GM21367 (cell line): Measurements from ENCODE around the gene RADX.
"Not testable (repeated sequence)": the region's sequence is repeated elsewhere in the genome, so short reads cannot be mapped to it uniquely, and the experiment has no call there.

Experiments
- ATAC-seq: cut with Tn5 transposase; IDR thresholded peaks from one replicate; pipeline ENCODE4 v1.9.1; 2021; ENCODE audit not compliant: unreplicated experiment

Gene RADX

DNA sequence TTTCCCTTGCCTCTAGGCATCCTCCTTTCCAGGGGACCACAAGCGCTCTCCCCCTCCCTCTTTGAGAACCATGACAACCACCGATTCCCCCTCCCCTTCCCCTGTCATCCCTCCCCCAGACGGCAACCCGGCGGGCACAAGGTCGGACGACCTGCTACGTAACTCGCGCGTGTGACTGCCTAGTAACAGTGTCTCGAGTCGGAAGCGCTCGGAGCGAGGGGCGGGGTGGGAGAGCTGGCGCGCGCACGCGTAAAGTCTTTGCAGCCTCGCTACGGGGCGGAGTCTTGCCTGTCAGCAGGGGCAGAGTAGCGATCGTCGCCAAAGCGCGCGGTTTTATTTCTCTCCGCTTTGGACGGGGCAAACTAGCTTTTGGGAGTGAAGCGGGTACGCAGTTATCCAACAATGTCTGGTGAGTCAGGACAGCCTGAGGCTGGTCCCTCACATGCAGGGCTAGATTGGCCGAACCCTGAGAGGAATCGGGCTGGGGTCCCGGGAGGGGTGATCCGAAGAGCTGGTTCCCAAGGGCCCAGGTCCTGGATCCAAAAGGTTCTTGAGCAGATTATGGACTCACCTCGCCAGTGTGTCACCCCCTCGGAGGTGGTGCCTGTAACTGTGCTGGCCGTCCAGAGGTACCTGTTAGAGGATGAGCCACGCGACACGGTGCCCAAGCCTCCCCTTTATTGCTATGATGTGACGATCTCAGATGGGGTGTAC lies at the start of gene RADX:
RADX (plus strand) TSS at position 300 of the 714 bp plus-strand sequence; CDS start at position 403, 103 bp downstream.
- peak; percentile 95 for ATAC-seq

- no peak for ATAC-seq
Measured at GRCh38 chrX:106564986-106565385, 46.8 kb upstream of the RADX start.

DNA sequence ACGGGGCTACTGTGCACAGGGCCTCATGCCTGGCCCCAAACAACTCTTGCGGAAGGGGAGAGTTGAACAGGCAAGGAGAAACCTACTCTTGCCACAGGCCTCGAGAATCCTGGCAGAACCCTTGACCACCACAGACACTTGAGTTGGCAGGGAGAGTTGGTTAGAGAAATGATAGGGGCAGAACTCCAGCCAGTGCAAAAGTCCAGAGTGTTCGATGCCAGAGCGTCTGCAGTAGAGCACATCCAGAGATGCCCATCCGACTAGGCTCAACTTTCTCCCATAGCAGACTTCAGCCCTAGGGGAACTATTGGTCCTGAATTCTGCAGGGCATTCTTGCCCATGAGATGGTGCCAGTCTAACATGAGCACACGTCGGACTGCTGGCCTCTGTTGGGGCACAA lies 45.4 kb upstream of the RADX start:
- ATAC-seq: no peak

DNA sequence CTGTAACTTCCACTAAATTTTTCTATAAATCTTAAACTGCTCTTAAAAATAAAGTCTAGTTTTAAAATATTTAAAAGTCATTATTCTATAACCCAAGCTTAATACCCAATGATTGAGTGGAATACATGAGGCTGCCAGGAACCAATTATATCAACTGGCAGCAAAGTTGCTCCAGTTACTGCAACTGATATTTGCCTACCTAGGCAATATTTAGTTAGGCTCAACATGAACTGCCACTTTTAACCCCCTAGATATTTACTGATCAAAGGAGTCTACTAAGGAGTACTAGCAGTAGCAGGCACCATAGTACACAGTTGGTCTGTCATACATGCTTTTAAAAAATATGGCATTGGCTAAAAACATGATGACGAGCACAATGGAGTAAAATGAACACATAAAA lies 29.9 kb upstream of the RADX start:
- no peak for ATAC-seq

DNA sequence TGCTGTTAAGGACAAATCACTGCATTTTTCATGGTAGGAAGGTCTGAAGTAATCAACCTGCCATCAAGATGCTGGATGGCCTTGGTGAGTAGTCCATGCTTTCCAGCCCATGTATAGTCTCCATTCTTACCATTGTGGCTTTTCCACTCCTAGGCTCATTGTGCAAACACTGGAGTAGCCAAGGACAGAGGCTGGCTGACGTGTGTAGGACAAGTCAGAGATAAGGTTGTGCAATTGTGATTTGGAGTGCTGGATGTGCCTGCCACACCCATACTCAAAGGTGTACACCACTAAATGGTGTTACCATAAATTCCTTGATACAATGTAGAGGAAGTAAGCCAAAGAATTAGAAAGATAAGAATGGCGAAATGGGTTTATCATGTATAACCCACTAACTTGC lies 26.3 kb upstream of the RADX start:
- ATAC-seq: no peak

DNA sequence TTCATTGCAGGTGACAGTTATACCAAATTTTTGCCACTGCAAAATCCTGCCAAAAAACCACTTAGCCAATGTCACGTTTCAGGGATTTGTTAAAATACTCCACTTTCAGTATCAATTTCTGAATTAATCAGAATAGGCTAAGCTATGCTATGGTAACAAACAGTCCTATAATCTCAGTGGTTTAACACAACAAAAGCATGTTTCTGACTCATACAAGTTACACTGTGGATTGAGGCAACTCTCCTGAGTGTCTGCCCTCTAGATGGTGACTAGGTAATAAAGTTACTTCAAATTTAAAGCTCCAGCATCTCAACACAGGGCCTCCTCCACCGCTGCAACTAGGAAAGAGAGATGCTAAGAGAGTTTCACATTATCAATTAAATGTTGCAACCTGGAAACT lies 23.0 kb upstream of the RADX start:
- no peak for ATAC-seq

- ATAC-seq: no peak
Measured at GRCh38 chrX:106599411-106599810, 12.4 kb upstream of the RADX start.

DNA sequence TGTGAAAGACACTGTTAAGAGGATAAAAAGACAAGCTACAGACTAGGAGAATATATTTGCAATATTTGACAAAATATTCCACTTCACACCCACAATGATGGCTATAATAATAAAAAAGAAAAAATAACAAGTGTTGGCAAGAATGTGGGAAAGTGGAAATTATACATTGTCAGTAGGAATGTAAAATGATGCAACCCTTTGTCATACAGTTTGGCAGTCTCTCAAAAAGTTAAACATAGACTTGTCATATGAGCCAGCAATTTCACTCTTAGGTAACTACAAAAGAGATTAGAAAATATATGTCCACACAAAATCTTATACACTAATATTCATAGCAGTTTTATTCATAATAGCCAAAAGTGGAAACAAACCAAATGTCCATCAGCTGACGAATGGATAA lies 5.2 kb upstream of the RADX start:
- no peak for ATAC-seq

DNA sequence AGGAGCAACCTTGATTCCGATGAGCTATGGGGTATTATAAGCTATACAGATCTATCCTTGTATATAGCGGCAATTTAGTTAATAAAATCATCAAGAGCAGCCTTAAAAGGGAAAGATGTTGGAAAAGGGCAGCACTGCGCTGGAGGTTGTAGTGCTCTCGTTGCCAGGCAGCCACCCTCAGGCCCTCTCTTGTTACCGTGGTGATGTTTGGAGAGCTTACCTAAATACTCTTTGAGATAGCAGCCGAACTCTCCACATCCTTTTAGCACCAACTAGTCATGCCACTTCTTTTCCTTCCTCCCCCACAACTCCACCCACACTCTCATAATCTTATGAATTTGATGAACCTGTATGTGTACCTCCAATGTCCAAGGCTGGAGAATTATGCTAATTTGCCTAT lies 3.8 kb upstream of the RADX start:
- ATAC-seq: no peak

DNA sequence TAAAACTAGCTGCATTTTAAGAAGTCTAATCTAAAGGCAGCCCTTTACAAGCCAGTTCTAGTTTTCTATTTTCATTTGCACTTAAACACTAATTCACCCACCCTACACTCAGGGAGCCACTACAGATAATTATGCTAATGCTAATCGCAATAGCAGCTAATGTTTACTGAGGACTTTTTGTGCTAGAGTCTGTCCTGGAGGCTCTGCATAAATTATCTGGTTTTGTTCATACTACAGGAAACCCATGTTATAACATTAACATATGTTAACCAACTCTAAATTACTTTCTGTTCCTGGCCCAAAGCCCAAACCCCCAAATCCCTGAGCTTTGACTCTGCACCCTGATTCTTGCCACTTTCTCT lies 480 bp upstream of the RADX start:
- peak; percentile 3 for ATAC-seq

GRCh38 chrX:106612393-106612763 lies 600 bp downstream of the RADX start:
- peak; percentile 18 for ATAC-seq

- ATAC-seq: no peak
Measured at GRCh38 chrX:106613277-106613676, 1.5 kb downstream of the RADX start.

GRCh38 chrX:106615041-106615440 lies 3.3 kb downstream of the RADX start:
- no peak for ATAC-seq

- no peak for ATAC-seq
Measured at GRCh38 chrX:106619797-106620196, 8.0 kb downstream of the RADX start.

DNA sequence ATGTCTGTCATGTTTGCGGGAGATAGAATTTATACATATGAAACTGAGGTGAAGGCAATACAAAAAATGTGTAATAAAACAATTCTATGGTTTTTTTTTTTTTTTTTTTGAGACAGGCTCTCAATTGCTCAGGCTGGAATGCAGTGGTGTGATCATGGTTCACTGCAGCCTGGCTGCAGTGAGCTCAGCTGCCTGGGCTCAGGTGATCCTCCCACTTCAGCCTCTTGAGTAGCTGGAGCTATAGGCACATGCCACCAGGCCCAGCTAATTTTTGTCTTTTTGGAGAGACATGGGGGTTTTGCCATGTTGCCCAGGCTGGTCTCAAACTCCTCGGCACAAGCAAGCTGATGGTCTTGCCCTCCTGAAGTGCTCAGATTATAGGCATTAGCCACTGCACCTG lies 10.1 kb downstream of the RADX start:
- ATAC-seq: no peak

- no peak for ATAC-seq
Measured at GRCh38 chrX:106626789-106627188, 15.0 kb downstream of the RADX start.

- ATAC-seq: no peak
Measured at GRCh38 chrX:106631615-106632014, 19.8 kb downstream of the RADX start.

DNA sequence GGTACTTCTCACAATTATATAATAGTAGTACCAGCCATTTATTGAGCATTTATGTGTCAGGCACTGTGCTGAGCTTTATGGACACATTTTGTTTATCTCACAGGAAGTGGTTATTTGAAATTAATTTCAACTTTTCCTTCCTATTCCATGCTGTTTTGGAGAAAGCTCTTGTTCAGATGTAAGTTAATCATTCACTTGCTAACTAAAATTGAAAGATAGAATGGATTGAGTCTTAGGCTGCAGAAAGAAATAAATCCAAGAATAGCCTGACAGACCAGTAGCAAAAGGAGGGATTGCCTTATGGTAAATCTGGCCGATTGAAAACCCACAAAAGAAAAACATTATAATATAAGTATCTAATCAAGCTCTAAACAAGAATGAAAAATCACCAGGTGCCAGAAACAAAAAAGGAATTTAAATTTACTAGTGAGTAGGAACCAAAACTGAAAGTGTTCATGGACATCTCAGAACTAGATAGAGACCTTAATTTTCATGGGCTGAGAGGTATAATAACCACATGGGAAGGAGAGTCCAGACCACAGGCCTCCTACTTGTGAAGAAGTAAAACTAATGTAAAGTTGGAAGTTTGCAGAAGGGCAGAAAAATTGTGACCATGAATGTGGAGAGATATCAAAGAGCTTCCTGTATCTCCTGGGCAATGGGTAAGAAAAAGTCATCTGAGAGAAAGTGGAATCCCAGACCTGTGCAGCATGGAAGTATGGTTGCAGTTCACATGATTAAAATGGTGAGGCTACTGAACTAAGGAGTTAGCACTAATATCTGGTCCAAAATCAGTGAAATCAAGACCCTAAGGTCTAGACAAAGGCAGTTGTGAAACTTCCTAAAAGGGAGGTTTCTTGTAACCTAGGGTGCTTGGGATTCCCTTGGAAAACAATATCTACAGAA lies 38.0 kb downstream of the RADX start:
- peak; percentile 97 for ATAC-seq

DNA sequence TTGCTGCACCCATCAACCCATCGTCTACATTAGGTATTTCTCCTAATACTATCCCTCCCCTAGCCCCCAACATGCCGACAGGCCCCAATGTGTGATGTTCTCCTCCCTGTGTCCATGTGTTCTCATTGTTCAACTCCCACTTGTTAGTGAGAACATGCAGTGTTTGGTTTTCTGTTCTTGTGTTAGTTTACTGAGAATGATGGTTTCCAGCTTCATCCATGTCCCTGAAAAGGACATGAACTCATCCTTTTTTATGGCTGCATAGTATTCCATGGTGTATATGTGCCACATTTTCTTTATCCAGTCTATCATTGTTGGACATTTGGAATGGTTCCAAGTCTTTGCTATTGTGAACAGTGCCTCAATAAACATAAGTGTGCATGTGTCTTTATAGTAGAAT lies 41.8 kb downstream of the RADX start:
- not testable (repeated sequence) for ATAC-seq

DNA sequence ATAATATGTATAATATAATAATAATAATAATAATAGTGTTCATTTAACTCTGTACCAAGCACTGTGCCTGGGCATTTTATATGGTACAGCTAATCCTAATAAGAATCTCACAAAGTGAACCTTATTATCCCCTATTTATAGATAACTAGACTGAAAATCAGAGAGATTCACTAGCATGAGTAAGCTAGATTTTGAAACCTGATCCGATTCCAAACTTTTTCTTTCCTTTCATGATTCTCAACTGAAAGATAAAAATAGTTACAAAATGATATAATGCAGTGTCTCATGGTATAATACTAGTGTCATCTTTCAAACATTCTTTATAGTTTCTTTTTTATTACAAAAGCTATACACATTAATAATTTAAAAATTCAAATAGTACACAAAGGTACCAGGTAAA lies 58.9 kb downstream of the RADX start:
- no peak for ATAC-seq

DNA sequence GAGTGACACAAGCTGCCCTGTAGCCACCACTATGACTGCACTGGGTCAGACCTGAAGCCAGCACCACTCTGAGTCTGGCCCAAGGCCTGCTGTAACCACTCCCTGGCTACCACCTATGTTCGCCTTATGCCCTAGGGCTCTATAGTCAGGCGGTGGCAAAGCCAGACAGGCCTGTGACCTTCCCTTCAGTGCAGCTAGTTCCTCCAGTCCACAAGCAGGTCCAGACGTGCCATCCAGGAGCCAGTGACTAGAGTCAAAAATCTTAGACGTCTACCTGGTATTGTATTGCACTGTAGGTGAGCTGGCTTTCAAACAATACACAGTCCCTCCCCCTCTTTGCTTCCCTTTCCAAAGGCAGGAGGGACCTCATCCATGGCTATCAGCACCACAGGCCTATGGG lies 60.7 kb downstream of the RADX start:
- ATAC-seq: no peak

- ATAC-seq: no peak
Measured at GRCh38 chrX:106680716-106681115, 68.9 kb downstream of the RADX start.
